K562 (cell line): ENCODE measurements around the gene DNASE2B. TPM values are rescaled to one million over a fixed set of nuclear protein-coding genes. Genes with fewer than 3 reads are reported as not detected.
A peak's percentile ranks its signal among the peaks of the same experiment; 100 is the strongest.

ENCODE experiments used
- ATAC-seq: fragments of 200-7000 bp; cut with Tn5 transposase; 3 replicates; pipeline ENCODE4 v1.9.1; 2020; ENCODE audit warnings: moderate library complexity
- BruUV-seq: library from RNA; stranded (reverse); fragments of 400-500 nt; replicated peaks from 2 replicates; lab custom pipeline; 2021; lab: Mats Ljungman, UMichigan
- CTCF ChIA-PET: fragments of 300-600 bp; formaldehyde crosslinking; extraction: SDS; loops from one replicate; lab custom pipeline; 2021; ENCODE audit warnings: low intra/inter-chr PET ratio; lab: Yijun Ruan, JAX
- POLR2A ChIA-PET: fragments of 300-600, 350-650 bp; sonication (Branson Sonifier 250); formaldehyde crosslinking; extraction: SDS; loops from one replicate; lab custom pipeline; 2021; ENCODE audit warnings: antibody characterized with exemption, inconsistent platforms; lab: Yijun Ruan, JAX
- DNase-seq, 4 experiments: peaks; one replicate each; pipeline versions ENCODE4 v3.0.0 to v3.0.0-alpha.2; 2011 to 2018; ENCODE audit warnings: low spot score in 3 of 4, mixed read lengths in 3 of 4; ENCODE audit errors: extremely low read depth in 1 of 4
- FAIRE-seq: peaks from 2 replicates; lab custom pipeline; 2011; peaks lifted over from hg19 to GRCh38; lab: Jason Lieb, UNC
- H2AFZ ChIP-seq: 2 replicates; pipeline ENCODE4 v1.6.0; 2011; ENCODE audit warnings: low read depth, low read length, control low read depth, inconsistent platforms
- H3K27ac ChIP-seq: fragments of 200-600 bp; 3 replicates; pipeline ENCODE4 v1.8.0; 2011; ENCODE audit warnings: low read depth, mild to moderate bottlenecking, control low read depth, inconsistent platforms, low read length, moderate library complexity, mixed read lengths; ENCODE audit errors: extremely low read depth
- H3K27me3 ChIP-seq, 2 experiments: fragments of 300-600 bp in 1 of 2; 2 replicates in 1 of 2; 3 replicates in 1 of 2; pipeline versions ENCODE4 v1.6.0 to v1.8.0; 2011; ENCODE audit warnings: inconsistent platforms in 2 of 2, low read length in 2 of 2, mild to moderate bottlenecking in 1 of 2, mixed read lengths in 1 of 2, moderate library complexity in 1 of 2; ENCODE audit not compliant: control insufficient read depth in 2 of 2, insufficient read depth in 2 of 2
- H3K36me3 ChIP-seq: fragments of 300-600 bp; 3 replicates; pipeline ENCODE4 v1.8.0; 2011; ENCODE audit warnings: mild to moderate bottlenecking, low read length, inconsistent platforms; ENCODE audit not compliant: control insufficient read depth, insufficient read depth
- H3K4me1 ChIP-seq, 2 experiments: fragments of 200-600 bp in 1 of 2; replicated peaks in 1 of 2; 2 replicates in 1 of 2; 3 replicates in 1 of 2; pipeline versions ENCODE4 v1.5.1 to v1.8.0; 2011; ENCODE audit warnings: inconsistent platforms in 2 of 2, low read length in 2 of 2, mild to moderate bottlenecking in 1 of 2, mixed read lengths in 1 of 2, moderate library complexity in 1 of 2; ENCODE audit not compliant: control insufficient read depth in 2 of 2, insufficient read depth in 2 of 2
- H3K4me2 ChIP-seq: 2 replicates; pipeline ENCODE4 v1.6.1; 2011; ENCODE audit warnings: low read length, control low read depth, inconsistent platforms, mixed read lengths; ENCODE audit not compliant: insufficient read depth
- H3K4me3 ChIP-seq: fragments of 200-600 bp; sonication (generic), shearing (Covaris generic); 2 replicates; pipeline ENCODE4 v1.5.1; 2016; ENCODE audit warnings: control low read depth, inconsistent platforms
- H3K79me2 ChIP-seq: fragments of 200-600 bp; 3 replicates; pipeline ENCODE4 v1.8.0; 2011; ENCODE audit warnings: low read length, inconsistent platforms; ENCODE audit not compliant: control insufficient read depth, insufficient read depth
- H3K9ac ChIP-seq, 2 experiments: 2 replicates each; pipeline versions ENCODE4 v1.6.0 to v1.6.1; 2011; ENCODE audit warnings: low read depth in 2 of 2, low read length in 2 of 2, control low read depth in 1 of 2, inconsistent platforms in 1 of 2, mild to moderate bottlenecking in 1 of 2, mixed read lengths in 1 of 2; ENCODE audit not compliant: insufficient read depth in 1 of 2
- H3K9me1 ChIP-seq: one replicate; pipeline ENCODE4 v1.6.0; 2011; ENCODE audit warnings: inconsistent platforms, mild to moderate bottlenecking, low read length, moderate library complexity; ENCODE audit not compliant: control insufficient read depth, insufficient read depth
- H3K9me3 ChIP-seq: replicated peaks from 2 replicates; pipeline ENCODE4 v1.5.1; 2011; ENCODE audit warnings: low read depth, low read length, inconsistent platforms; ENCODE audit not compliant: control insufficient read depth, insufficient read depth
- H4K20me1 ChIP-seq: replicated peaks from 2 replicates; pipeline ENCODE4 v1.6.1; 2011; ENCODE audit warnings: low read length, inconsistent platforms, mixed read lengths; ENCODE audit not compliant: control insufficient read depth, insufficient read depth
- CAMTA2 ChIP-seq: fragments of 250-450 bp; sonication (Bioruptor Pico); conservative IDR thresholded peaks from 2 replicates; pipeline ENCODE4 v1.5.1; 2022
- CC2D1A ChIP-seq: fragments of 450-650 bp; IDR thresholded peaks from 2 replicates; pipeline ENCODE4 v1.6.1; 2017; ENCODE audit warnings: mild to moderate bottlenecking
- KLF16 ChIP-seq: IDR thresholded peaks from 2 replicates; pipeline ENCODE4 v1.6.1; 2016; ENCODE audit warnings: antibody characterized with exemption
- MYNN ChIP-seq, 2 experiments: sonication (generic); formaldehyde crosslinking in 1 of 2; IDR thresholded peaks; 2 replicates each; pipeline versions ENCODE4 v1.5.0 to v1.6.1; 2016 to 2020; ENCODE audit warnings: antibody characterized with exemption in 1 of 2, missing genetic modification reagents in 1 of 2
- REST ChIP-seq, 2 experiments: fragments of 450-650 bp; formaldehyde crosslinking in 1 of 2; IDR thresholded peaks; 2 replicates each; pipeline versions ENCODE4 v1.4.0 to v1.6.1; 2014 to 2020; ENCODE audit warnings: mild to moderate bottlenecking in 2 of 2, borderline replicate concordance in 1 of 2, low read depth in 1 of 2
- RFX1 ChIP-seq: fragments of 450-650 bp; IDR thresholded peaks from 2 replicates; pipeline ENCODE4 v1.6.1; 2016; ENCODE audit warnings: mild to moderate bottlenecking, moderate library complexity
- ZBTB11 ChIP-seq, 3 experiments: fragments of 200-800 bp in 1 of 3; fragments of 250-450 bp in 1 of 3; fragments of 450-650 bp in 1 of 3; sonication (Bioruptor Pico) in 1 of 3; sonication (Bioruptor generic) in 1 of 3; formaldehyde crosslinking in 1 of 3; IDR thresholded peaks; 2 replicates each; pipeline versions ENCODE4 v1.6.1 to v1.8.0; 2016 to 2022; ENCODE audit warnings: mild to moderate bottlenecking in 2 of 3, missing genetic modification characterization in 2 of 3, missing compliant biosample characterization in 1 of 3, moderate library complexity in 1 of 3
- ZNF644 ChIP-seq: fragments of 200-800 bp; sonication (Bioruptor generic); IDR thresholded peaks from 2 replicates; pipeline ENCODE4 v1.6.1; 2016; ENCODE audit warnings: low read depth, missing genetic modification characterization, missing compliant biosample characterization
- WGBS: fragments of 100-300 bp; shearing (Covaris generic); methylation state at CpG from one replicate; pipeline ENCODE4 v1.1.6; 2016; ENCODE audit warnings: low coverage, mixed read lengths; ENCODE audit not compliant: insufficient coverage; ENCODE audit errors: missing lambda C conversion rate; 5-methylcytosine and 5-hydroxymethylcytosine counted together
- in situ Hi-C: fragments of 300-500 bp; cut with MboI; formaldehyde crosslinking; loops from 4 replicates; pipeline ENCODE4 v1.15.0; 2018; ENCODE audit warnings: inconsistent platforms, mixed read lengths
- intact Hi-C: fragments of 100-400 bp; cut with micrococcal nuclease; formaldehyde crosslinking; loops from 2 replicates; pipeline ENCODE4 v1.14.2; 2022
- polyA plus RNA-seq, 8 experiments: library from polyadenylated mRNA; depleted of rRNA in 4 of 8; stranded (reverse) in 5 of 8; unstranded in 3 of 8; fragments of >200 nt; fragmentation: Nextera tagmentation in 2 of 8; fragmentation: Illumina TruSeq in 1 of 8; extraction: Ambion mirVana in 2 of 8; extraction: Trizol in 1 of 8; gene quantifications; 2 replicates each; pipeline versions ENCODE4 v1.2.1 to v1.2.3, GENCODE V29; 2011 to 2014; ENCODE audit warnings: inconsistent platforms in 1 of 8, missing spikeins in 1 of 8
- total RNA-seq, 7 experiments: library from RNA; depleted of rRNA in 6 of 7; stranded (reverse); fragments of >200 nt in 6 of 7; fragmentation: Illumina TruSeq in 2 of 7; extraction: Trizol in 2 of 7; gene quantifications; 2 replicates each; pipeline versions ENCODE4 v1.2.1 to v1.2.3, GENCODE V29; 2011 to 2021; ENCODE audit warnings: low replicate concordance in 1 of 7

Gene DNASE2B
- total and polyA plus RNA-seq, 9 of the 15 experiments (the other 6 are each of a cell fraction or from before 2014, with no cell fraction given) = not detected

- peak; percentile 91 for FAIRE-seq
- Histone ChIP-seq H2AFZ (no peak overlapping the region; the same call in 1 of the 2 replicates), H3K9me3 (0 out of 2 replicates have a peak, but pooled peaks cover 2% of the 10 kb centered on the region), H3K4me2 (no peak overlapping the region), H3K27me3 (no peaks in the 10 kb centered on the region), H4K20me1 (no peaks in the 10 kb centered on the region), H3K9me1 (no peaks in the 10 kb centered on the region), H3K36me3 (no peaks in the 10 kb centered on the region), H3K27ac (no peak overlapping the region), H3K4me3 (no peak overlapping the region), H3K4me1 (no peaks in the 10 kb centered on the region), H3K79me2 (no peaks in the 10 kb centered on the region), H3K9ac (no peak overlapping the region)
- 18% methylated on average over 11 of the region's 11 CpGs for WGBS
- ChIA-PET POLR2A (no interaction called here), CTCF (interaction anchor here (0.7 to 2.2 kb wide), 6 partner anchors 12 to 530 kb away, joined by 3 to 12 read pairs (median 4); no protein-coding TSS in a partner anchor)
- peak; percentile 40 to 72 (median 48) for DNase-seq
- intact Hi-C loops (loop anchor here (1.0 to 5.0 kb wide), 4 partner anchors 291 to 529 kb away; partner anchors contain the start of gene PRKACB), in situ Hi-C loops (loop anchor here (10.0 kb wide), 1 partner anchor 509 kb away; no protein-coding TSS in a partner anchor)
- ATAC-seq = peak; percentile 74; the same call in 2 of the 3 replicates
- no TSS peak for BruUV-seq
- TF ChIP-seq ZNF644 (tag) (no peak), KLF16 (0 out of 2 replicates have a peak, but pooled peaks have one; percentile 26), ZBTB11 (CRISPR knock-in tag; IDR thresholded peaks at IDR 0.05) (no peak), CC2D1A (peak; percentile 49; the same call in 1 of the 2 replicates), REST (IDR thresholded peaks at IDR 0.05; ENCODE audit: borderline replicate concordance) (peak; percentile 76; the same call in 1 of the 2 replicates), REST (CRISPR knock-in tag; IDR thresholded peaks at IDR 0.05; ENCODE audit: low read depth) (no peak), MYNN (IDR thresholded peaks at IDR 0.05) (peak; percentile 65; the same call in 1 of the 2 replicates), MYNN (CRISPR knock-in tag; IDR thresholded peaks at IDR 0.05) (no peak), CAMTA2 (CRISPR knock-in tag) (no peak), RFX1 (peak; percentile 63)
Observed at GRCh38 chr1:84433258-84434080, 35.2 kb downstream of the DNASE2B start.
